GM15510 (cell line): ENCODE measurements around the gene RPF1.

Source experiments
- POLR2A ChIP-seq: IDR thresholded peaks from 3 replicates; pipeline ENCODE4 v1.6.1; 2011; ENCODE audit warnings: borderline replicate concordance; ENCODE audit not compliant: insufficient read length; ENCODE audit errors: extremely low read depth

Gene RPF1

DNA sequence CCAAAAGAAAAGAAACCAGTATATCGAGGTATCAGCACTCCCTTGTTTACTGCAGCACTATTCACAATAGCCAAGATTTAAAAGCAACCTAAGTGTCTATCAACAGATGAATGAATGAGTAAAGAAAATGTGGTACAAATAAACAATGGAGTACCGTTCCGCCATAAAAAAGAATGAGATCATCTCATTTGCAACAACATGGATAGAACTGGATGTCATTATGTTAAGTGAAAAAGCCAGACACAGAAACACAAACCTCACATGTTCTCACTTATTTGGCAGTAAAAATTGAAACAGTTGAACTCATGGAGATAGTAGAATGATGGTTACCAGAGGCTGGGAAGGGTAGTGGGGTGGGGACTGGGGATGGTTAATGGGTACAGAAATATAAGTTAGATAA is 31.6 kb downstream of the RPF1 start:
- TF ChIP-seq POLR2A, result no peak

DNA sequence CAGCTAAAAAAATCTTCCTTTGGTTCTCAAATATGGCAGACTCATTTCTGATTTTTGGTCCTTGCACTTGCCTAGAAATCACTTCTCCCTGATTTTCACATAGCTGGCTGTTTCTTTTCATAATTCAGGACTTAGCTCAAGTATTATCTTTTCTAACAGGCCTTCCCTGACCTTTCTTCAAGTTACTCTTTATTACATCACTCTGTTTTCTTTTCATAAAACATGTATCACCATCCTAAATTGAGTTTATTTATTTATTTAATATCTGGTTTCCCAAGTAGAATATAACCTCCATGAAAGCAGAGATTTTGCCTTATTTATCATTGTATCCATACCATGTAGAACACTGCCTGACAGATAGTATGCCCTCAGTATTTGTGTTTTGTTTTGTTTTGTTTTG is 45.5 kb downstream of the RPF1 start:
- TF ChIP-seq POLR2A, result no peak

DNA sequence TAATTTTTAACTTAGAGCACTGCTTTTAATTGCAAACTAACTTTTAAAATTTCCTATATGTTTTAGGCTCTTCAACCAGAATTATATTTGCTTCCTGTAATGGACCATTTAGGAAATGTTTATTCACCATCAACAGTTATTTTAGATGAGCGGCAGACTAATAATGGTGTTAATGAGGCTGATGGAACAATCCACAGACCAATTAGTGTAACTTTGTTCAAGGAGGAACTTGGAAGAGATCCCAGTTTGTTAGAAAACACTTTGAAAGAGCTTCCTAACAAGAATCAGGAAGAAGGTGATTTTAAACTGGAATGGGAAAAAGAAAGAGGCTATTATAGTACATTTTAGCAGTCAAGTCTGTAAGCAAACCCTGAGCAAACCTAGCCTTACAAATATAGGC is 46.7 kb downstream of the RPF1 start:
- no peak for TF ChIP-seq POLR2A

DNA sequence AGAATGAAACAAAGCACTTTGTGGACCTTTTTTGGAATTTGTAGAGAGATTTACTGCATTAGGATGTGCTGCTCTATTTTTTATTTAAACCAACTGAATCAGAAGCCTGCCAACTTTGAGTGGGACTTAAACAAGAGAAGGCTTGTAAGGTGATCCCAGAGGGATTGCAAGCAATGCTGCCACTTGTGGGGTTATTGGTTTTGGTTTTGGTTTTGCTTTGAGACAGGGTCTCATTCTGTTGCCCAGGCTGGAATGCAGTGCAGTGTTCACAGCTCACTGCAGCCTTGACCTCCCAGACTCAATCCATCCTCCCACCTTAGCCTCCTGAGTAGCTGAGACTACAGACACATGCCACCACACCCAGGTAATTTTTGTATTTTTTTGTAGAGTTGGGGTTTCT is 59.5 kb downstream of the RPF1 start:
- no peak for TF ChIP-seq POLR2A

DNA sequence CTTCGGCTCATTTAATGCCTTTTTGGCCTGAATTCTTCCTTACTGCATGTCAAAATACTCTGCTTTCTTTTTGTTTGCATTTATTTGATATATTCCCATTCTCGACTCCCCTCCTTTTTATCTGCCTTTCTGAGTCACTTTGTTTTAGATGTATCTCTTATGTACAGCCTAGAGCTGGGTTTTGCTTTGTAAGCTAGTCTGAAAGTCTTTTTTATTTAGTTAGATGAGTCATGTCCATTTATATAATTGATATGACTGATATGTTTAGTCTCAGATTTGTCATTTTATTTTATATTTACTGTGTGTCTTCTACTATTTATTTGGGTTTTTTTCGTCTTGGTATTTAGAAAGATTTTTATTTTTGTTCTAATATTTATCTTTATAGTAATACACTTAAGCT is 60.9 kb downstream of the RPF1 start:
- TF ChIP-seq POLR2A, result no peak

DNA sequence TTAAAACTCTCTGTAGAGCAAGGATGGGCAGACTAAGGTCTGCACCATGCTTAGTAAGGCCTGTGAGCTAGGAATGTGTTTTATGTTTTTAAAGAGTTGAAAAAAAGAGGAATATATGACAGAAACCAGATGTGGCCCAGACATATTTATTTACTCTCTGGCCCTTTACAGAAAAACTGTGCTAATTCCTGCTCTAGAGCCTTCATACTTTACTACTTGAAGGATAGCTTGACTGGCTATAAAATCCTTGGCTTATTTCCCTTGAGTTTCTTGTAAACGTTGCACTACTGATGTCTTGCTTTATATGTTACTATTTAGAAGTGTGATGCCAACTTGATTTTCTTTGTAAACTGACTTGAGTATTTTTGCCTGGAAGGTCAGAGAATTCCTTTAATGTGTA is 61.7 kb downstream of the RPF1 start:
- TF ChIP-seq POLR2A, result no peak

DNA sequence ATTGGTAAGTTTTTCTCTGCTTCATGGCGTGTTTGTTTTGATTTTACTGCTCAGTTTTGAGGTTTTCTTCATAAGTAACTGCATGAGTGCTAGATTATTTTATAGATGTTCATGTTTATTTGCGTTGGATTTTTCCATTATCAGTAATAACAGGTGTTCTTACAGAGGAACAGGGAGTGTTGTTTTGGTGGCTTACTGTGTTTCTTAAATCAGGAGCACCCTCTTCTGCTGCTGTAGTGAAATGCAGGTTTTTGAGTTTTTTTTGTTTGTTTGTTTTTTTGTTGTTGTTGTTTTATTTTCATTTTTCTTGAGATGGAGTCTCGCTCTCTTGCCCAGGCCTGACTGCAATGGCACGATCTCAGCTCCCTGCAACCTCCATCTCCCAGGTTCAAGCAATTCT is 62.6 kb downstream of the RPF1 start:
- TF ChIP-seq POLR2A, result no peak
